Heart left ventricle (tissue), 16 donors: ENCODE results near the gene EHD4. TPM values are rescaled to one million over a fixed set of nuclear protein-coding genes. Genes with fewer than 3 reads are reported as not detected.

Experiments used
- ATAC-seq, 4 donors: fragments of 200-7000 bp; cut with Tn5 transposase; one replicate each; pipeline ENCODE4 v1.9.1; 2020 to 2022; ENCODE audit warnings: moderate library complexity in 4 of 4, mild to moderate bottlenecking in 3 of 4, moderate number of reproducible peaks in 1 of 4
- DNase-seq, 5 donors: peaks; one replicate each; pipeline ENCODE4 v3.0.0-alpha.2; 2020
- H3K27ac ChIP-seq, 12 donors: fragments of 200-600 bp; sonication (generic) in 4 of 12; one replicate each; pipeline versions ENCODE4 v1.5.0 to v1.8.0; 2016 to 2022; ENCODE audit warnings: mild to moderate bottlenecking in 2 of 12
- H3K27me3 ChIP-seq, 9 donors: fragments of 200-600 bp; sonication (generic) in 2 of 9; one replicate each; pipeline versions ENCODE4 v1.5.1 to v1.8.0; 2016 to 2022; ENCODE audit warnings: mild to moderate bottlenecking in 3 of 9
- H3K36me3 ChIP-seq, 9 donors: fragments of 200-600 bp; sonication (generic) in 2 of 9; one replicate each; pipeline versions ENCODE4 v1.5.0 to v1.8.0; 2018 to 2022; ENCODE audit warnings: mild to moderate bottlenecking in 2 of 9
- H3K4me1 ChIP-seq, 12 donors: fragments of 200-600 bp; sonication (generic) in 4 of 12; one replicate each; pipeline versions ENCODE4 v1.5.0 to v1.8.0; 2016 to 2022; ENCODE audit warnings: mild to moderate bottlenecking in 3 of 12
- H3K4me3 ChIP-seq, 12 donors: fragments of 200-600 bp; sonication (generic) in 4 of 12; one replicate each; pipeline versions ENCODE4 v1.5.0 to v1.8.0; 2017 to 2022; ENCODE audit warnings: mild to moderate bottlenecking in 9 of 12, moderate library complexity in 4 of 12
- H3K9me3 ChIP-seq, 12 donors: fragments of 200-600 bp; sonication (generic) in 4 of 12; one replicate each; pipeline versions ENCODE4 v1.5.0 to v1.8.0; 2016 to 2022; ENCODE audit warnings: mild to moderate bottlenecking in 1 of 12
- POLR2A ChIP-seq, 2 donors: fragments of 450-650 bp; IDR thresholded peaks; one replicate each; pipeline ENCODE4 v1.6.1; 2017; ENCODE audit warnings: antibody characterized with exemption in 2 of 2, mild to moderate bottlenecking in 2 of 2, moderate library complexity in 2 of 2
- WGBS, 4 donors: extraction: QIAGEN DNeasy Blood & Tissue Kit in 2 of 4; methylation state at CpG; one replicate each; pipeline versions ENCODE4 v1.1.5 to v1.1.7; 2013 to 2018; 5-methylcytosine and 5-hydroxymethylcytosine counted together
- intact Hi-C, 10 donors: fragments of 100-400 bp; cut with DNase I; formaldehyde crosslinking; loops; one replicate each; pipeline versions ENCODE4 v1.11.1 to v1.14.2; 2022
- polyA plus RNA-seq, 2 donors: library from polyadenylated mRNA; stranded (reverse); fragments of 200-250 nt; gene quantifications; one replicate each; pipeline ENCODE4 v1.2.3, GENCODE V29; 2013
- total RNA-seq, 9 donors: library from RNA; depleted of rRNA in 2 of 9; stranded (reverse); fragments of >200 nt in 2 of 9; fragmentation: NEBNext Ultra II Directional in 3 of 9; extraction: Animal tissue kit (Norgen Biotek cat#: 25700) in 3 of 9; gene quantifications; one replicate each; pipeline versions ENCODE4 v1.1.0 to v1.2.4, GENCODE V29; 2016 to 2023
- TF ChIP-seq, protein P1 (sequence below), 12 donors: fragments of 200-600 bp; sonication (generic) in 4 of 12; IDR thresholded peaks; one replicate each; pipeline versions ENCODE4 v1.5.0 to v1.8.0; 2018 to 2022; ENCODE audit warnings: antibody characterized with exemption in 12 of 12, mild to moderate bottlenecking in 5 of 12
- donor health status: ischemic (EF 13 %, LVEDD 7.1; RV severe dilation, severe dysfunction).
- donor health status: healthy with polysubstance abuse.
- donor health status: DM: no; HTN: yes; CAD: no.
- donor health status: DM: no; HTN: no; CAD: no.
- donor health status: ischemic (EF 25% LVEDD 6.9; RV normal size, moderate dysfunction).
- donor health status: ischemic (EF 25% LVEDD 5.7; RV mildly dilated, moderate dysfunction).
- donor health status: healthy.
- donor health status: DM: yes; HTN: yes; CAD: no.
- donor health status: ischemic (EF 35%, LVEDD 5.7; RV mildly dilated, moderate dysfunction).
- donor health status: nonischemic (EF 11% LVEDD 7.7; RV severe dilation, severe dysfunction).
- donor health status: DM: yes; HTN: yes; CAD: no.
- donor health status: PGD.
- donor health status: ischemic (EF 29% LVEDD 5.4; RV normal size, mild dysfunction).
- donor health status: nonischemic (EF 23%, LVEDD 6.1; RV moderate dilation, normal function).

The EHD4 gene
- total and polyA plus RNA-seq, 11 donors: 25.6 to 70.8 (median 43.9) TPM

DNA sequence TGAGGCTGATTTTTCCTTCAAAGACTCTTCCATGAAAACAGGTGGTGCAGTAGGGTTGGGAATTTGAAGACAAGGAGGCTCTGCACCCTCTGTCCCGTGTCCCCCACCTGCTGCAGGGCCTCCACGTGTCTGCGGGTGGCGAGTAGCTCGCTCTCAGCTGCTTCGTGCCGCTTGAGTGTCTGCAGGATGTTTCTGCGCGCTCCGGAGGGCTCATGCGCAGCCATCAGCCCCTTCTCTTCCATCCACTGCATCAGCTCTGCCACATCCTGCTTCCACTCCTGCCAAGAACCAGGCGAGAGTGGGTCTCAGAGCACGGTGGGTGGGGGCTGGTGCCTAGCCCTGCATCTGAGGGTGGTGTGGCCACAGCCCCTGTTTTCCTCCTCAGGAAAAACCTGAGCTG is 96.3 kb downstream of the EHD4 start:
- no peaks in the 10 kb centered on the region for H3K36me3 ChIP-seq
- no peaks in the 10 kb centered on the region for H3K9me3 ChIP-seq
- peaks cover 0 to 17% (median 0%) of the 10 kb centered on the region in 12 donors for H3K4me1 ChIP-seq
- no peak overlapping the region for H3K27ac ChIP-seq
- DNase-seq: no peak
- ATAC-seq: no peak
- 75 to 87% (median 84%) methylated on average over 11 to 13 of the region's 13 CpGs for WGBS, 4 donors
- no peak overlapping the region for H3K4me3 ChIP-seq
- TF ChIP-seq, protein P1, sequence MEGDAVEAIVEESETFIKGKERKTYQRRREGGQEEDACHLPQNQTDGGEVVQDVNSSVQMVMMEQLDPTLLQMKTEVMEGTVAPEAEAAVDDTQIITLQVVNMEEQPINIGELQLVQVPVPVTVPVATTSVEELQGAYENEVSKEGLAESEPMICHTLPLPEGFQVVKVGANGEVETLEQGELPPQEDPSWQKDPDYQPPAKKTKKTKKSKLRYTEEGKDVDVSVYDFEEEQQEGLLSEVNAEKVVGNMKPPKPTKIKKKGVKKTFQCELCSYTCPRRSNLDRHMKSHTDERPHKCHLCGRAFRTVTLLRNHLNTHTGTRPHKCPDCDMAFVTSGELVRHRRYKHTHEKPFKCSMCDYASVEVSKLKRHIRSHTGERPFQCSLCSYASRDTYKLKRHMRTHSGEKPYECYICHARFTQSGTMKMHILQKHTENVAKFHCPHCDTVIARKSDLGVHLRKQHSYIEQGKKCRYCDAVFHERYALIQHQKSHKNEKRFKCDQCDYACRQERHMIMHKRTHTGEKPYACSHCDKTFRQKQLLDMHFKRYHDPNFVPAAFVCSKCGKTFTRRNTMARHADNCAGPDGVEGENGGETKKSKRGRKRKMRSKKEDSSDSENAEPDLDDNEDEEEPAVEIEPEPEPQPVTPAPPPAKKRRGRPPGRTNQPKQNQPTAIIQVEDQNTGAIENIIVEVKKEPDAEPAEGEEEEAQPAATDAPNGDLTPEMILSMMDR (IDR thresholded peaks at IDR 0.05): no peak
- TF ChIP-seq POLR2A (IDR thresholded peaks at IDR 0.05): no peak
- intact Hi-C loops: no loop called here
- H3K27me3 ChIP-seq: no peaks in the 10 kb centered on the region

DNA sequence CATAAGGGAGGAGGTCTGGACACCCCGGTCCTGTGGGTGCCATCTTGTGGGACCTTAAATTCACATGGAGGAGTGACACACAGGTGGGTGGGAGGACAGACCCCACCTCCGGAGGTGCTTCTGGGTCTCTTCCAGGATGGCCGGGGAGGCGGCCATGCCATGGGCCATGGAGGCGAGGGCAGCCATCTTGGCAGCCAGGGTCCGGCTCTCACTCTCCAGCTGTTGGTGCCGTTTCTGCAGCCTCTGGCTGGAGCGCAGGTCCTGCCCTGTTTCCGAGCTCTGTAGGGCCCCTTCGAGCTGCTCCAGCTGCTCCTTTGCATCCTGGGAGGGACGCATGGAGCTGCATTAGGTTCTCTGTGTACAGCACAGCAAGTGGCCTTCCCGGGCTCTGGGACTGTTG is 97.6 kb downstream of the EHD4 start:
- peaks cover 0 to 18% (median 0%) of the 10 kb centered on the region in 12 donors for H3K4me1 ChIP-seq
- TF ChIP-seq, protein P1 (IDR thresholded peaks at IDR 0.05): no peak
- no peak for TF ChIP-seq POLR2A (IDR thresholded peaks at IDR 0.05)
- ATAC-seq (no peak), DNase-seq (no peak)
- 87 to 96% (median 91%) methylated on average over 10 to 12 of the region's 12 CpGs for WGBS, 4 donors
- H3K4me3 ChIP-seq: no peak overlapping the region
- intact Hi-C loops: loop anchor here in 1 of 10 donors (5.0 kb wide), 1 partner anchor 47 kb away; the partner anchor contains the start of gene JMJD7
- no peaks in the 10 kb centered on the region for H3K36me3 ChIP-seq
- H3K9me3 ChIP-seq: no peaks in the 10 kb centered on the region
- H3K27ac ChIP-seq: no peak overlapping the region
- no peaks in the 10 kb centered on the region for H3K27me3 ChIP-seq

DNA sequence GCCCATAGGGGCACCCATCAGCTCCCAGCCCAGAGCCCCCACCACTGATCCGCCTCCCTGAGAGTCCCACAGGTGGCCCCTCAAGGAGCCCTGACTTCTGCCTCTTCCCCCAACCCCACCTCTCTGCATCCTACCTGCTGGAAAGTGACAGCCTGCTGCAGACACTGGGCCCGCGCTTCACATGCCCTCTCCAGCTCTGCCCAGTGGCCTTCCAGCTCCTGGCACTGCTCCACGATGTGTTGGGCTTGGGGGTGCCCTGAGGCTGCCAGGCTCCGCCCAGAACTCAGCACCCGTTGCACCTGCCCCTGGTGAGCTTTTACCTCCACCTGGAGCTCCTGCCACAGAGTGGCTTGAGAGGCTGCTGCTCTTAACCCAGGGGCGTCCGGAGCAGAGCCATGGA is 98.6 kb downstream of the EHD4 start:
- TF ChIP-seq, protein P1 (IDR thresholded peaks at IDR 0.05): no peak
- no peak for TF ChIP-seq POLR2A (IDR thresholded peaks at IDR 0.05)
- 90 to 93% (median 92%) methylated on average over 8 of the region's 8 CpGs for WGBS, 4 donors
- DNase-seq: no peak

DNA sequence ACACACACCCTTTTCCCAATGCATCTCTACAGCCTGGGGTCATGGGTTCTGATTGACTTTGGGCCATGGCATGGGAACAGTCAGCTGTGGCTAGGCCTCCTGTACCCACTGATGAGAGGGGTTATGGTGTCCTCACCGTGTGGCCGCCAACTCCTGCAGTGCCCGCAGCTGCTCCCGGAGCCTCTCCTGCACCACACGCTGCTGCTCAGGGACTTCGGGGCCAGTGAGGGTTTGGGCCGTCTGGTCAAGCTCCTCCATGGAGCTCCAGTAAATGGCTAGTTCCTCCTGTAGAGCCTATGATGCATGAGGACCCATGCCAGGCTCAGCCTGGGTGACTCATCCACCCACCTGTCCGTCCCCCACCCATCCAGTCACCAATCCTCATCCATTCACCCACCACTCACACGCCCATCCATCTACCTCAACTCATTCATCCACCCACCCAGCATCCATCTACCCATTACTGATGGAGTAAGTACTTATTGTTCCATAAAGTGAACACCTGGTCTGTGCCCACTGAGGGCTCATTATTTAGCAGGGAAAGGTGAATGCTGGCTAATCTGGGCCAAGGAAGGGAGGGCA is 100.1 kb downstream of the EHD4 start:
- WGBS, 4 donors: 95 to 97% (median 96%) methylated on average over 8 to 9 of the region's 9 CpGs
- DNase-seq: no peak
- Histone ChIP-seq H3K4me3 (no peak overlapping the region), H3K27me3 (no peaks in the 10 kb centered on the region), H3K27ac (no peak overlapping the region), H3K9me3 (no peaks in the 10 kb centered on the region), H3K4me1 (peaks cover 0 to 11% (median 0%) of the 10 kb centered on the region in 12 donors), H3K36me3 (no peaks in the 10 kb centered on the region)
- intact Hi-C loops: loop anchor here in 1 of 10 donors (5.0 kb wide), 1 partner anchor 45 kb away; the partner anchor contains the start of gene JMJD7
- no peak for ATAC-seq
- TF ChIP-seq POLR2A (IDR thresholded peaks at IDR 0.05): no peak
- TF ChIP-seq, protein P1 (IDR thresholded peaks at IDR 0.05): no peak

More for the DNA sequence above, 98.6 kb downstream of the EHD4 start:
- Histone ChIP-seq H3K36me3 (no peaks in the 10 kb centered on the region), H3K27ac (no peak overlapping the region), H3K27me3 (no peaks in the 10 kb centered on the region), H3K4me1 (peaks cover 0 to 18% (median 0%) of the 10 kb centered on the region in 12 donors), H3K9me3 (no peaks in the 10 kb centered on the region), H3K4me3 (no peak overlapping the region)
- ATAC-seq: no peak
- intact Hi-C loops: loop anchor here in 1 of 10 donors (5.0 kb wide), 1 partner anchor 46 kb away; the partner anchor contains the start of gene JMJD7
